Fibroblast of lung (primary cell): ENCODE measurements around the gene GPR157. TPM values are rescaled to one million over a fixed set of nuclear protein-coding genes. Genes with fewer than 3 reads are reported as not detected.
A peak's percentile ranks its signal among the peaks of the same experiment; 100 is the strongest.

Source experiments
- DNase-seq, 2 donors: peaks; one replicate each; pipeline versions ENCODE4 v3.0.0 to v3.0.0-alpha.2; 2010; ENCODE audit warnings: low read depth in 2 of 2
- H2AFZ ChIP-seq: 2 replicates; pipeline ENCODE4 v1.5.1; 2012; ENCODE audit warnings: low read length, control low read depth, inconsistent platforms
- H3K27ac ChIP-seq: 2 replicates; pipeline ENCODE4 v1.5.1; 2011; ENCODE audit warnings: low read length, control low read depth; ENCODE audit not compliant: insufficient read depth
- H3K27me3 ChIP-seq: 2 replicates; pipeline ENCODE4 v1.5.1; 2011; ENCODE audit warnings: mild to moderate bottlenecking, low read length; ENCODE audit not compliant: control insufficient read depth, insufficient read depth
- H3K36me3 ChIP-seq: 2 replicates; pipeline ENCODE4 v1.5.1; 2011; ENCODE audit warnings: low read length; ENCODE audit not compliant: control insufficient read depth, insufficient read depth
- H3K4me1 ChIP-seq: 2 replicates; pipeline ENCODE4 v1.5.1; 2011; ENCODE audit warnings: low read length; ENCODE audit not compliant: control insufficient read depth, insufficient read depth; ENCODE audit errors: extremely low read depth
- H3K4me2 ChIP-seq: 2 replicates; pipeline ENCODE4 v1.5.1; 2011; ENCODE audit warnings: low read length, control low read depth; ENCODE audit not compliant: insufficient read depth; ENCODE audit errors: extremely low read depth
- H3K4me3 ChIP-seq, 4 experiments: fragments of 200-600 bp in 1 of 4; sonication (generic) in 1 of 4; replicated peaks in 1 of 4; 2 replicates each; pipeline ENCODE4 v1.5.1; 2011 to 2016; ENCODE audit warnings: low read length in 4 of 4, low read depth in 3 of 4, mild to moderate bottlenecking in 3 of 4, control low read depth in 2 of 4, inconsistent platforms in 1 of 4, mixed read lengths in 1 of 4; ENCODE audit not compliant: insufficient read depth in 1 of 4; ENCODE audit errors: control extremely low read depth in 1 of 4
- H3K79me2 ChIP-seq: 2 replicates; pipeline ENCODE4 v1.5.1; 2012; ENCODE audit warnings: mild to moderate bottlenecking, low read length, inconsistent platforms; ENCODE audit not compliant: control insufficient read depth, insufficient read depth
- H3K9ac ChIP-seq: 2 replicates; pipeline ENCODE4 v1.5.1; 2011; ENCODE audit warnings: mild to moderate bottlenecking, low read length, control low read depth; ENCODE audit not compliant: insufficient read depth
- H3K9me3 ChIP-seq: 2 replicates; pipeline ENCODE4 v1.5.1; 2012; ENCODE audit warnings: low read depth, low read length; ENCODE audit not compliant: control insufficient read depth, insufficient read depth
- H4K20me1 ChIP-seq: 2 replicates; pipeline ENCODE4 v1.5.1; 2011; ENCODE audit warnings: low read length; ENCODE audit not compliant: control insufficient read depth, insufficient read depth; ENCODE audit errors: extremely low read depth
- EZH2 ChIP-seq: IDR thresholded peaks from 2 replicates; pipeline ENCODE4 v1.5.1; 2012; ENCODE audit warnings: low read length, control low read depth, mild to moderate bottlenecking; ENCODE audit errors: missing control alignments
- polyA plus RNA-seq, 2 donors: library from polyadenylated mRNA; depleted of rRNA in 1 of 2; stranded (reverse) in 1 of 2; unstranded in 1 of 2; fragments of >200 nt; gene quantifications; 2 replicates each; pipeline ENCODE4 v1.2.1, GENCODE V29; 2011 to 2012; ENCODE audit warnings: missing spikeins in 1 of 2
- total RNA-seq: library from RNA; depleted of rRNA; stranded (reverse); fragments of >200 nt; gene quantifications from 2 replicates; pipeline ENCODE4 v1.2.1, GENCODE V29; 2014
- TF ChIP-seq, protein P1 (sequence below), 2 donors: IDR thresholded peaks in 1 of 2; conservative IDR thresholded peaks in 1 of 2; 1 replicate in 1 of 2; 2 replicates in 1 of 2; pipeline ENCODE4 v1.5.1; 2011 to 2012; ENCODE audit warnings: low read length in 2 of 2, control low read depth in 1 of 2, inconsistent platforms in 1 of 2, low read depth in 1 of 2, mild to moderate bottlenecking in 1 of 2

Gene GPR157
- total and polyA plus RNA-seq, 2 donors (not counting 1 experiment from before 2014, with no cell fraction given) = 0.82 to 3.1 TPM

DNA sequence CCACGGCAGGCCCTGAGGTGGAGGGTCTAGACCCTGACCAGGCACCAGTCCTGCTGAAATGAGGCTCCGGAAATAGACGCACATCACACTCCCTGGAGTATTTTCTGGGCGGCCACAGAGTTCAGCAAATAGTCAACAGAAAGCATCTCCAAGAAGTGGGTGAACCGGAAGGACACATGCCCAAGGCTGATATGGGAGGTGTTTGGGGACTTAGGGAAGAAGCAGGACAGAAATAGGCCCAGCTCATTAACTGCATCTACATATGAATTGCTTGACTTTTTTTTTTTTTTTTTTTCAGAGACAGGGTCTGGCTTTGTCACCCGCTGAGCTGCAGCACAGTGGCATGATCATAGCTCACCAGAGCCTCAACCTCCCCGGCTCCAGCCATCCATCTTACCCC, 36.5 kb upstream of the GPR157 start:
- no peak overlapping the region for H3K4me3 ChIP-seq
- H4K20me1 ChIP-seq = no peaks in the 10 kb centered on the region
- H2AFZ ChIP-seq = no peak overlapping the region
- no peak for TF ChIP-seq EZH2
- TF ChIP-seq, protein P1, sequence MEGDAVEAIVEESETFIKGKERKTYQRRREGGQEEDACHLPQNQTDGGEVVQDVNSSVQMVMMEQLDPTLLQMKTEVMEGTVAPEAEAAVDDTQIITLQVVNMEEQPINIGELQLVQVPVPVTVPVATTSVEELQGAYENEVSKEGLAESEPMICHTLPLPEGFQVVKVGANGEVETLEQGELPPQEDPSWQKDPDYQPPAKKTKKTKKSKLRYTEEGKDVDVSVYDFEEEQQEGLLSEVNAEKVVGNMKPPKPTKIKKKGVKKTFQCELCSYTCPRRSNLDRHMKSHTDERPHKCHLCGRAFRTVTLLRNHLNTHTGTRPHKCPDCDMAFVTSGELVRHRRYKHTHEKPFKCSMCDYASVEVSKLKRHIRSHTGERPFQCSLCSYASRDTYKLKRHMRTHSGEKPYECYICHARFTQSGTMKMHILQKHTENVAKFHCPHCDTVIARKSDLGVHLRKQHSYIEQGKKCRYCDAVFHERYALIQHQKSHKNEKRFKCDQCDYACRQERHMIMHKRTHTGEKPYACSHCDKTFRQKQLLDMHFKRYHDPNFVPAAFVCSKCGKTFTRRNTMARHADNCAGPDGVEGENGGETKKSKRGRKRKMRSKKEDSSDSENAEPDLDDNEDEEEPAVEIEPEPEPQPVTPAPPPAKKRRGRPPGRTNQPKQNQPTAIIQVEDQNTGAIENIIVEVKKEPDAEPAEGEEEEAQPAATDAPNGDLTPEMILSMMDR (conservative IDR thresholded peaks at IDR 0.05 in 1 of 2, IDR thresholded peaks at IDR 0.05 in 1 of 2; ENCODE audit: low read depth in 1 of 2, low read length in 2 of 2) = no peak
- no peaks in the 10 kb centered on the region for H3K27me3 ChIP-seq
- no peak for DNase-seq
- H3K79me2 ChIP-seq = peaks cover 47% of the 10 kb centered on the region
- peaks cover 25% of the 10 kb centered on the region for H3K4me1 ChIP-seq
- no peak overlapping the region for H3K27ac ChIP-seq
- H3K36me3 ChIP-seq = peaks cover 7% of the 10 kb centered on the region
- H3K4me2 ChIP-seq = peak overlapping the region; percentile 29
- H3K9ac ChIP-seq = peak overlapping the region; percentile 27
- H3K9me3 ChIP-seq = no peaks in the 10 kb centered on the region

DNA sequence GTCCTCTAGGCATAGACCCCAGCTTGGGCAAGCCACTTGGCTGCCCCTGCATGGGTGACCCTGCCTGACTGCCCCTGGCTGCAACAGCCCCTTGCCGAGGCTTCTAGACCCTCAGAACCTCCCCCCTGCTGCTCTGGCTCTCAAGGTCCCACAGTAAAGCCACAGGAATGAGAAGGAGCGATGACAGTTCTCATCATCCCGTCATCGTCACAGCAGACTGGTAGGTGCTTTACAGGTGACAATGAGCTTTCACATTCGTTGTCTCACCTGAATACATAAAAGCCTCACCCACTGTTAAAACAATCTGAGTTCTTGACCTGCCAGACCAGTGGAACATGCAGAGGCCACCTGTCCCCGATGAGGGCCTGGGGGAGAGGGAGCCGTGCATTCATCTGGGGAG, 36.0 kb upstream of the GPR157 start:
- Histone ChIP-seq H4K20me1 (no peaks in the 10 kb centered on the region), H3K9ac (peak overlapping the region; percentile 27), H3K27me3 (no peaks in the 10 kb centered on the region), H3K4me1 (peaks cover 25% of the 10 kb centered on the region), H2AFZ (no peak overlapping the region), H3K4me2 (peak overlapping the region; percentile 32), H3K4me3 (peak overlapping the region in 1 of 4 experiments; percentile 12), H3K36me3 (peaks cover 7% of the 10 kb centered on the region), H3K79me2 (peaks cover 51% of the 10 kb centered on the region), H3K9me3 (no peaks in the 10 kb centered on the region), H3K27ac (peak overlapping the region; percentile 91)
- TF ChIP-seq EZH2 = no peak
- TF ChIP-seq, protein P1 (conservative IDR thresholded peaks at IDR 0.05 in 1 of 2, IDR thresholded peaks at IDR 0.05 in 1 of 2; ENCODE audit: low read depth in 1 of 2, low read length in 2 of 2) = no peak
- no peak for DNase-seq

DNA sequence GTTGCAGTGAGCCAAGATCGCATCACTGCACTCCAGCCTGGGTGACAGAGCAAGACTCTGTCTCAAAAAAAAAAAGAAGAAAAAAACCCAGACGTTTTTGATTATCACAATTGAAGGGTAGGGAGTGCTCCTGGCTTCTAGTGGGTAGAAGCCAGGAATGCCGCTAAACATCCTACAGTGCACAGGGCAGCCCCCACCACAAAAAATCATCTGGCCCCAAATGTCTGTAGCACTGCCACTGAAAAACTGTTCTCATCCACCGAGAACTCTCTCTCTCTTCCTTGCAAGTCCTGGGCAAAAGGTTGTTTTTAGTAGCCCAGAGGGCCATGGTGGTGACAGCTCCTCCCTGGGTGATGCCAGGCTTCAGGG, 35.6 kb upstream of the GPR157 start:
- peak in 1 of 2 donors; percentile 41 for DNase-seq
- peaks cover 51% of the 10 kb centered on the region for H3K79me2 ChIP-seq
- H3K9ac ChIP-seq = no peak overlapping the region

More for the DNA sequence above, 35.6 kb upstream of the GPR157 start:
- Histone ChIP-seq H3K36me3 (peaks cover 7% of the 10 kb centered on the region), H3K9me3 (no peaks in the 10 kb centered on the region), H2AFZ (no peak overlapping the region), H3K4me3 (peak overlapping the region in 1 of 4 experiments; percentile 12), H3K27me3 (no peaks in the 10 kb centered on the region), H4K20me1 (no peaks in the 10 kb centered on the region), H3K27ac (peak overlapping the region; percentile 91), H3K4me1 (peaks cover 25% of the 10 kb centered on the region), H3K4me2 (peak overlapping the region; percentile 52)
- no peak for TF ChIP-seq EZH2
- TF ChIP-seq, protein P1 (conservative IDR thresholded peaks at IDR 0.05 in 1 of 2, IDR thresholded peaks at IDR 0.05 in 1 of 2; ENCODE audit: low read depth in 1 of 2, low read length in 2 of 2) = no peak
